DMS53 (cell line): ENCODE data around the gene PSMD7.

Source experiments
- DNase-seq: peaks from one replicate; lab custom pipeline; 2025; lab: John Stamatoyannopoulos, UW

PSMD7 gene

DNA sequence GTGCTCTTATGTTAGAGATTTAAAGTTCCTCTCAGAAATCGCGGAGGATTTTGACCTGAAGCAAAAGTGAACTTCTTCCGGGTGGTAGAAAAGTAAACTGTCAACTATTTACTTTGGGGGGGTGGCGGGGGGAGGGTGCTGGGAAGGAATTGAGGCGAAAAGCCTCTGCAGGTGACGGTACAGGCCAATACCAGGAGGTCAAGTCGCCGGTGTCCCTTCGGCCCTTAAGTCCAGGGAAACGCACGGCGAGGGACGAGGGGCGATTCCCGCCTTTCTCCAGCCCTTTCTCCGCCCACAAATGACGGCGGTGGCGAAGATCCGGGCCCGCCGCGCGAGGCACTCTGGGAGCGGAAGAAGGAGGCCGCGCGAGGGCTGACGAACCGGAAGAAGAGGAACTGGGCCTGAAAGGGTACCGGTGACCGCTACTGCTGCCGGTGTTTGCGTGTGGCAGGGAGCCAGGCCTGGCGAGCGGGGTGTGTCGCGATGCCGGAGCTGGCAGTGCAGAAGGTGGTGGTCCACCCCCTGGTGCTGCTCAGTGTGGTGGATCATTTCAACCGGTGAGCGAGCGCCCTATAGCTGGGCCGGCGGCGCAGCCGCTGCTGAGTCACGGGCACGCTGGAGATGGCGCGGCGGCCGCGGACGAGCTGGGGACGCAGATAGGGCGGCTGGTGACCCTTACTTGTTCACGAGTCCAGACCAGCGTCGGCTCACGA, at the start of gene PSMD7:
Gene PSMD7, plus strand, starts transcription at position 383 of the 713 bp plus-strand sequence. Its CDS starts 101 bp downstream, at position 484.
- peak; percentile 97 for DNase-seq

DNA sequence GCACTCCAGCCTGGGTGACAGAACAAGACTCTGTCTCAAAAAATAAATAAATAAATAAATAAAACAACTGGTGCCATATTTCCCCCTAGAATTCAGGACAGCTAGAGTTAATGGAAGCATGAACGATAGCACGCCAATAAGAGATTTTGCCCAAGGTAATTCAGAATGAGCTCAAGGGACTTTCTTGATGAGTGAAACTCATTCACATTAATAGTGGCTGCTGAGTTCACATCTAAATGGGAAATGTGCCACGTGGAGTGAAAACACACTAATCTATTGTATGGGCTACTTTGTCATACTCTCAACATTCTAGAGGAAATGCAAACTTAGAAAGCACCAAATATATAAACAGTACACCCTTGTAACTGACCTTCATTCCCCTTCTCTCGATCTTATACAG, 47.4 kb upstream of the PSMD7 start:
- no peak for DNase-seq

DNA sequence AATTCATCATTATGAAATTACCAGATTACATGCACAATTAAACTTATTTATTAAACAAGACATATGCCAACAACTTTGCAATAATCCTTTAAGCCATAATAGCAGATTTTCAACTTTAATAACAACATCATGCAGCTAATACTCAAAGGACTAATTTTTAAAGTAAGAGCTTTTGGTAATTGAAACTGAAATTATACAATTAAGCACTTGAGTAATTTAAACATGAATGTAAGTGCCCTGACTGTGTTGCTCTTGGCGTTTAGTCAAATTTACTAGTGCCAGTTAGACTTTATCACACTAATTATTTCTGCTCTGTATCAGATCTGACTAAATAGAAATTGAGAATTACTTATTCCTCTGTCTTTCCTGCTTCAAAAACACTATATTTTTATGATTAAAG, 46.8 kb upstream of the PSMD7 start:
- DNase-seq = no peak

DNA sequence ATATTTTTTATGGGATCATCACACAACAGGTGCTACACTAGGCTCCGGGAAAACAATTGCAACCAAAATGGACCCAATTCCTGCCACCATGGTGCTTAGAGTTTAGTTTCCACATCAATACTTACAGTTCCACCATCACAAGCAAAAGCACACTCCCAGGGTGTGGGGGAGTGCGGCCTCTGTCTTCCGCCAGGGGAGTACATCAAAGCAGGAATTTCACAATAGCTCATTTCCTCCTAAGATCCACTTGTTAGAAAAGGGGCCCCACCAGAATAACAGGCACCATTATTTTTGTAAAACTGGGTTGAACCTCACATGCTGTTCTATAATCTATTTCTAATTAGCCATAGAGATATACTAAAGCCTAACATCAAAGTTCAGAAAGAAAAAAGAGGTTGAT, 44.3 kb upstream of the PSMD7 start:
- no peak for DNase-seq

DNA sequence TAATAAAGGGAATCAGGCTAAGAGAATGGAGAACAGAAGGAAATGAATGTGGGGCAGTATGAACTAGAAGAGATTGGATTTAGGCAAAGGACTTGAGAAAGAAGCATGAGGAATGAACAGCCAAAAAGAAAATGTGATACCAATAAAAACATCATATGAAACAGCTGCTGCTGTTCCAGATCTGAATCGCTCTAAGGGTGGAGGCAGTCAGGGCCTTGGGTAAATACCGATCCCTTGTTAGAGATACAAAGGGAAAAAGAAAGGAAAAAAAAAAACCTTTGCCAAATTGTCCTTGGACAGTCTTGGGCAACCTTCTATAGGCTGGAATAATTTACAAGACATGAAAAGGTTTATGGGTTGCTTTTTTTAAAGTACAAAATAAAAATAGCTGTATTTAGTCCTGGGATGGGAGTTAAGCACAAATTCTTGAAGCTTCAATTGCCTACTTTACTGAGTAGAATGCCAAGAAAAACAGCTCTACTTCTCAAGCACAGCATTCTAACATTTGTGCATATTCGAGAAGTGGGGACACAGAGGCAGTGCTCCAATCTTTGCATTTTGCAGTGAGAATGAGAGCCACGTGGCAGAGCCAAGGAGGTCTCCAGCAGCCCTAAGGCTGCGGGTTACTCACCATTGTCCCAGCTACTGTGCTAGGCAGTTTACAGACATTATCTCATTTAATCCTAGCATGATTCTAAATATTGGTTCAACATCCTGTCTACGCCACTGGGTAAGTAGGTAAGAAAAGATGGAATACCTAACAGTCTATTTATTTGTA, 43.3 kb upstream of the PSMD7 start:
- DNase-seq = no peak

DNA sequence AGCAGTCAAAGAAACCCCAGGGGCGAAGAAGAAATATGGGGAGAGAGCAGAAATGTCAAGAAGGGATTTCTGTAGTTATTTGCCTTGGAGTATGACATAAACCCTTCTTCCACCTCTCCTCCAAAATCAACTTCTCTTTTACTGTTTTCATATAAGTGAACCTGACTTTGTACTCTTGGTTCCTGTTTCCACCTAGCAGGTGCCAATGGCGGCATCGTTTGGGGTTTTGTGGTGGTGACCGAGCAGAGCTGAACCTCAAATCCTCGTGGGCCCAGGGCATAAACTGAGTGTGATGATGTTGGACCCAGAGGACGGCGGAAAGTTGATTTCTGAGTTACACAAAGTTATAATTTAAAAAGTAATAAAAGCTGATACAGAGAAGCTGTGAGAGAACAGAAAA, 39.6 kb upstream of the PSMD7 start:
- no peak for DNase-seq

DNA sequence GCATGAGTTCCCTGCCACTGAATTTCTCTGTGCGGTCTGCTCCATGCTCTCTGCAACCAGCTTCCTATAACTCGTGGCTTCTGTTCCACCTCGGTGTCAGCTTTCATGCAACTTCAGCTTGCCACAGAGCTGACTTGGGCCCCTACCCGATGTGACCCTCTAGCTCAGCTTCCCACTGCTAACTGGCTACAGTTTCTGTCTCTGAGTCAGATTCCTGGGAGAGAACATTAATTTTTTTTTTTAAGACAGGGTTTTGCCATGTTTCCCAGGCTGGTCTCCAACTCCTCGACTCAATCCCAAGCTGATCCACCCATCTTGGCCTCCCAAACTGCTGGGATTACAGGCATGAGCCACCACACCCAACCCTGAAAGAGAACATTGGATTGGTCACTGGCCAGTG, 35.5 kb upstream of the PSMD7 start:
- no peak for DNase-seq

DNA sequence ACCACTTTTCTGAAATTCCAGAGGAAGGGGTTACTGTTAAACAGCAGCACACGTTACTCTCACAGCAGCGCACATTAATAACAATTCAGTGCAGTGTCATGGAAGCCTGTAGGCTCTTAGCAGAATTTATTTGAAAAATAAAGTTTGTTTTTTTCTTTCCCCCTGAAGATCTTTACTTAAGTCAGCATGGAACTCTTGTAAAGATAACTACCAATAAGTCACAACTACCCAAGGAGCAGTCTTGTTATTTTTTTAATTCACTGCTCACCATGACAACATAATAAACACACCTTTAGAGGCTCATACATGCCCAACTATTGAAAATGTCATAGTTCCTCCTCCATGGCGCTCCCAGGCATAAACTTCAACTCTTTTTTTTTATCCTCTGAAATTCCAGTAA, 31.8 kb upstream of the PSMD7 start:
- no peak for DNase-seq

DNA sequence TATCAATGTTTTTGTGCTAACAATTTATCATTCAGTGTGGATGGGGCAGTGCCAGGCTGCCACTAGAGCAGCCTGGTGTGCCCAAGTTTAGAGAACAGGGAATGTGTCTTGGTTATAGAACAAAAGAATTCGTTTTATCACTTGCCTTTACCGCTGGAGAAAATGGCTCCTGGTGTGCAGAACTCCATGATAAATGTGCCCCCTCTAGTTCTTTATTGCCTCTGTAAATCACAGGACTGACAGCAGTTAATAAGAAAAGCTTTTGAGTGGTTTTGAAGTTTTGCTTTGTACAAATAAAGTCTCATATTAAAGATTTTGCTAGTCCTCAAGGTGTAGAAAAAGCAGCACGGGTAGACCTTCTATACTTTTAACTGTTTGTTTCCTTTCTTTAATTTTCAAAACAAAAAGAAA, 28.2 kb upstream of the PSMD7 start:
- no peak for DNase-seq

DNA sequence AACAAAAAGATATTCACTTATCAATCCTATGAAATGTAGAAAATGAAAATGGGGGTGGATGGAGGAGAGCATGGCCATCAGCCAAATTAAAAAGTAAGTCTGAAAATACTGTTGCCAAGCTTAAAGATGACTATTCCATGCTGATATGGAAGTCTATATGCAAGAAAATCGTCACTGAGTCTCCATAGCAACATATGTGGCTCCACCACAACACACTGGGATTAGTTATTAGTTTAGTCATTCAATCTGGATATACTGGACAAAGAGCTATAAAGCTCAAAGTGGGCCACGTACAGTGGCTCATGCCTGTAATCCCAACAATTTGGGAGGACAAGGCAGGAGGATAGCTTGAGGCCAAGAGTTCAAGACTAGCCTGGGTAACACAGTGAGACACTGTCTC, 24.7 kb upstream of the PSMD7 start:
- DNase-seq = peak; percentile 39

DNA sequence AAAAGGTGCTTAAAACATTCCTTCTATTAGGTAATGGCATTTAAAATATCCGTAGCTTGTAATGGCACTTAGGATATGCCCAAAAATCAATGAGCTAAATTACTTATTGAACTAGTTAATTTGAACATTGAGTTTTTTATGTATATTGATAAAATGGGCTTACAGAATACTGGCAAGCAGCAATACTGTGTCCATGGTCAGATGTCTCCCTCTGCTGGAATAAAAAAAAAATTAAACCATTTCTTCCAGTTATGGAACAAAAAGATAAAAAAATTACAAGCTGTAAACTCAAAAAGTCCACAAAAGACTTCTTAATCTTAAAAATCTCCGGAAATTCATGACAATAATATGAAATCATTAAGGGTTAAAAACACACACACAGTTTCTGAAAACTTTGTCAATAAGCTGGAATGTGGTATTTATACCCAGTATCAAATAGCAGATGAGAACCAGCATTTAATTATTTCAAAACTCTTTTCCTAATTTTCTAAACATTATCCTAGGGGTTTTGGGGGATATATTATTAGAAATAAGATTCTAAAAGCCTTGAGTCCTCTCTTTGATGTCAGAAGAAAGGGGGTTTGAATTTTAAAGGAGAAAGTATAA, 21.5 kb upstream of the PSMD7 start:
- peak; percentile 56 for DNase-seq

DNA sequence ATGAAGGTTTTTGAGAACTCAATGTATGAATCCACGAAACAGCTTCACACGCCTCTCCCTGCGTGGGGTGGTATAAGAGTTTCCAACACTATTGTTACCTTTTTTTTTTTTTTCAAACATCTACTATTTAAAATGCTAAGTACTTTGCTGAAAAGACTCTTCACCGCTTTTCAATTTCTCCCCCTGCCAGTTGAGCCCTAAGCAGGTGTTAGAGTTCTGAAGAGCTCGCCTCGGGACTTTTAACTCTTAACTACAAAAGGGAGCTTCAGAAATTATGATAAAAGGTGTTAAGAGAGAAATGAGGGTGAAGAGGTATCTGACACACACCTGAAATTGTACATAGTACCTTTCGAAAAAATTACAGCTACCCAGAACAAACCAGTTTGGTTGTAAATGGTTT, 20.9 kb upstream of the PSMD7 start:
- no peak for DNase-seq

DNA sequence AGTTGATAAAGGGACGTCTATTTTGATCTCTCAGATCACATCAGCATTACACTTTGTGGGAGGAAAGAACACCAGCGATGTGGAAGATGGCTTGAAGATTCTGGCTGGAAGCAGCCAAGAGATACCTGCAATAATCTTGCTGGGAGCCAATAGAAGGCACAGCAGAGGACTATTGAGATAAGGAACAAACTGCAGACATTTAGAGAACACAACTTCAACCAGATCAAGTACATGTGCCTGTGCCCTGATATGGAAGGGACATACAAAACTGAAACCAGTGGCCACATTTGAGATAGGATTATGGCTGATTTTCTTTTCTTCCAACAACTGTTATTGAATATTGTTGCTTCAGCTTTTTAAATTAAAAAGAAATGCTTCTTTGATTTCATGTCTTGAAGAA, 18.6 kb upstream of the PSMD7 start:
- no peak for DNase-seq

DNA sequence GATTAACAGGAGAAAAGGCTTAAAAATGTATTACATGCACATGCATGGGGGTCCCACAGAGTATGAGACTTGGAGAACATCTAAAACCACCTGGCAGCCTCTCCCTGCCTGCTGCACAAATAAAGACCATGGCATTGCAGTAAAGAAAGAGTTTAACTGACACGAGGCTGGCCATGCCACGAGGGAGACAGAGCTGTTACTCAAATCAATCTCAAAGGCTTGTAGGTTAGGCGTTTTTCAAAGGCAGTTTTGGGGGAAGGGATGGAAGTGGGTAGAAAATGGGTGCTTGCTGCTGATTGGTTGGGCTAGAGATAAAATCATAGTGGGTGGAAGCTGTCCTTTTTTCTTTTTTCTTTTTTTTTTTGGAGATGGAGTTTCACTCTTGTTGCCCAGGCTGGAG, 17.3 kb upstream of the PSMD7 start:
- DNase-seq = no peak

DNA sequence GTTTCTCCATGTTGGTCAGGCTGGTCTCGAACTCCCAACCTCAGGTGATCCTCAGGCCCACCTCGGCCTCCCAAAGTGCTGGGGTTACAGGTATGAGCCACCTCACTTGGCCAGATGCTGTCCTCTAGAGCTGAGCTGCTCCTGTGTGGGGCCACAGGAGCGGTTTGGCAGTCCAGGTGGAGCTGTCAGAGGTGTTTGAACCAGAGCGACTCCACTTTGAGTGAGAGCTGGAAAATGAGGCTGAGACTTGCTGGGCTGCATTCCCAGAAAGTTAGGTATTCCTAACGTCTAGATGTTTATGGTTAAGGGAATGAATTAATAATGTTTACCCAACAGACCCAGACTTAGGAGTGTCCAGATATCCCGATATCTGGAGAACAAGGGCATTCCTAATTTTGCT, 16.8 kb upstream of the PSMD7 start:
- no peak for DNase-seq

DNA sequence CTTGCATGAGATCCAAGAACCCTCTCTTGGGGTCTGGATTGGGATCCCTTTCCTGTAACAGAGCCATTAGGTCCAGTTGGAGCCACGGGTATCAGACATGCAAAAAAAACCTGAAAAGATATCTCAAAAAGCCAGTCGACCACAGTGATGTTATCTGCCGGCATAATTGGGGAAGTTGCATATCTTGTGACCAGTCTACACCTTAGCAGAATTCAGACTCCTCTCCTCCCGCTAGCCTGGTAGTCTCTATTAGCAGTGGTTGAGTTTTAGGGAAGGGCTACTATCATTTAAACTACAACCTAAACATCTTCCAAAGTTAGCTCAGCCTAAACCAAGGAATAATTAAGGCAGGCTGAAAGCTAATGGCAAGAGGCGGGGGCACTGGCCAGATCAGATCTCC, 16.2 kb upstream of the PSMD7 start:
- DNase-seq = no peak

DNA sequence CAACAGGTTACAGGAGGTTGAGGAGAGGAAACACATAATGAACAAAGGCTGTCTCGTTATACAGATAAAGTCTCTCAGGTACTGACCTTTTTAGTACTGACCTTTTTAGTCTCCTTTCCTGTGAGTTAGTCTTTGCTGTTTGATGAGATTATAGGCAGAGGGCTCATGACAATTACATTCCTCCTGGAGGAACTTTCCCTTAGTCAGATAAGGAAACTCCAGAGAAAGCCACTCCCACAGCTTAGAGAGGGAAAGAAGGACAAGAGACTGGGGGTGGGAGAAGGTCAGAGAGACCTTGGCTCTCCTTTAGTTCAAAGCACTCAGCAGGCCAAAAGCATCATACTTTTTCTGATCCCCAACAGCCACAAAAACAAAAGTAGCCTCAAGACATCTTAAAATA, 15.3 kb upstream of the PSMD7 start:
- DNase-seq = no peak

DNA sequence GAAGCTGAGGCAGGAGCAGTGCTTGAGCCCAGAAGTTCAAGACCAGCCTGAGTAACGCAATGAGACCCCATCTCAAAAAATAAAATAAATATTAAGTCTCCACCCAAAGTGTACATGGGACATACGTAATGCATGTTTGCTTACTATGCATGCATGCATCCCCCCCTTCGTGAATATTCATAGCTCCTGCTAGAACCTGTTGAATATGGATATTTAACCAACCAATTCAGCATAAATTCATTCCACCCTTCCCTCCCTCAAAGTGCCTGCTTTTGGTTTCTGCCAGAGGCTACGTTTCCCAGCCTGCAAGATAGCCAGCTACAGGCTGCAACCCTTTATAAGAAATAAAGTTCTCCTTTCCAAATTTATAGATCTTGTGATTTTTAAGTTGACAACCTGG, 12.9 kb upstream of the PSMD7 start:
- DNase-seq = no peak

DNA sequence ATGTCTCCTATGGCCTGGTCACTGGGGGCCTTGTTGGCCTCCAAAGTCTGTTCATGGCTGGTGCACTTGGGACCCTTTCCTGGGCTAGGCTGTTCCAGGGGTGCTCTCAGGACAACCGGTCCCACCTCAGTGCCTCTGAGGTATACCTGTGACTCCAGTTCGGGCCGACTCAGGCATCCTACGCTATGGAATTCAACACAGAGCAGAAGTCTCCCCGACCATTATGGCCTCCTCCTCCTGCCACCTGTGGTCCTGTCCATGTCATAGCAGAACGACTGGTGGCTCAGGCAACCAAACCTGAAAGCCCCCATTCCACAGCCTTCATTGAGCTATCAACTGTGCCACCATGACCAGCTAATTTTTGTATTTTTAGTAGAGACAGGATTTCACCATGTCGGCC, 8.5 kb upstream of the PSMD7 start:
- no peak for DNase-seq

DNA sequence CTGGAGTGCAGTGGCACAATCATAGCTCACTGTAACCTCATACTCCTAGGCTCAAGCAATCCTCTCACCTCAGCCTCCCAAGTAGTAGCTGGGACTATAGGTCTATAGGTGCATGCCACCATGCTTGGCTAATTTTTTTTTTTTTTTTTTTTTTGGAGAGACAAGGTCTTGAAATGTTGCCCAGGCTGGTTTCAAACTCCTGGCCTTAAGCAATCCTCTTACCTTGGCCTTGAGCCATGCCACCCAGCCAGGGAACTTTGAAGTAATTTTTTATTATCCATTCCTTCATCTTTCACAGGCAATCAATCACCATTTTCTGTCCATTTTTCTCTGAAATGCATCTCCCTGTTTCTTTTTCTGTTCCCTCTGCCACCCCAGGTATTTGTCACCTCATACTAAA, 6.3 kb upstream of the PSMD7 start:
- no peak for DNase-seq

DNA sequence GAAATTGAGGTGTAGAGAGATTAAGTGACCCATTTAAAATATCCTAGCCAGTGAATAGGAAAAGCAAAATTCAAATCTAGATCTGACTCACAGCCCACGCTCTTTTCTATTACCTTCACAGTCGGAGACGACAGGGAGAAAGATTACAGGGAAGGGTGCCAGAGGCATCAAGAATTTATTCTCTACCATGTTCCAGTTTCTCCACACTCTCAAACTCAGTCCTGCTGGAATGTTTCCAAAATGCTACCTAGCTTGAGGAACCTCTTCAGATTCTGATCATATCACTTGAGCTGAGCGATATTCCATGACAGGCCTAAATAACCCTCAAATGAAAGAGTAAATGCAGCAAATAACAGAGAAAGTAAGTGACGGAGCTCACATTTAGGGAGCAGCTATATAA, 5.4 kb upstream of the PSMD7 start:
- no peak for DNase-seq

DNA sequence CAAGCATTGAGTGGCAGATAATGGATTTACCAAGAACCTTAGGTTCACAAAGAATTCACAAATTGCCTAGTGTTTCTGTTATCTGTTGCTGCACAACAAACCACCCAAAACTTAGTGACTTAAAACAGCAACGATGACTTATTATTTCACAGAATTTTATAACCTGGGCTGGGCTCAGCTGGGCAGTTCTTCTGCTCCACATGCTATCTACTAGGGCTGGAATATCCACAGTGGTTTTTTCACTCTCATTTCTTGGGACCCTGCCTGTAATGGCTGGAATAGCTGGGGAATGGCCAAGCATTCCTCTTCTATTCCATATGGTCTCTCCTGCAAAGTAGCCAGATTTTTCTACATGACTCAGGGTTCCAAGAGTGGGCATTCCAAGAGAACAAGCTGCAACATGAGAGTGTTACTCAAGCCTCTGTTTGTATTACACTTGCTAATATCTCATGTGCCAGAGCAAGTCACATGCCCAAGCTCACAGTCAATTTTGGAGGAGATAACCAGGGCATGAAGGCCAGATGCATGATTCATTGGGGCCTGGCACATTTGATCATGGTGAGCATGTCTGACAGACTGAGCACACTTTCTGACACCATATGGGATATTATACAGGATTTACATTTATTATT, 4.9 kb upstream of the PSMD7 start:
- DNase-seq = peak; percentile 9

DNA sequence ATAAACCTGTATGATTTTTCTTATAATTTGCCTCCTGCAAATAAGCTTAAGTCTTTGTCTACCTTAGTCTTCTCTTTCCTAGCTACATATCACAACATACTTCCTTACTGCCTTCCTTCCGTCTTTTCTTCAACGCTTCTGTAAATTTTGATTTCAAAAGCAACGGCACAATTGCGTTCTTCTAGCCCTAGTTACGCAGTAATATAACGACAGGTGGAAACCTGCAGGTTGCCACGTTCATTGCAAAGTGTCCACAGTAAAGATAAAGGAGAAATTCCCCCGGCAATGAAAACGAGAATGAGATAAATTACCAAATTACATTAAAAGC, 546 bp upstream of the PSMD7 start:
- DNase-seq = no peak
